Effector memory CD8-positive, alpha-beta T cell (primary cell): ENCODE data around the gene RPL19.
A peak's percentile ranks its signal among the peaks of the same experiment; 100 is the strongest.

ENCODE experiments used
- ATAC-seq: fragments of 150-1000 bp; cut with Tn5 transposase; replicated peaks from 2 replicates; pipeline ENCODE4 v1.10.0; 2021; ENCODE audit warnings: mild to moderate bottlenecking, moderate library complexity
- DNase-seq, 3 experiments: peaks; one replicate each; pipeline ENCODE4 v3.0.0; 2021
- H3K27ac Mint-ChIP-seq, 2 donors: one replicate each; pipeline ENCODE4 v1.8.0; 2022; ENCODE audit warnings: mild to moderate bottlenecking in 2 of 2, mixed read lengths in 2 of 2, moderate library complexity in 2 of 2
- H3K27me3 Mint-ChIP-seq, 2 donors: one replicate each; pipeline ENCODE4 v1.8.0; 2022; ENCODE audit warnings: mixed read lengths in 2 of 2
- H3K36me3 Mint-ChIP-seq: one replicate; pipeline ENCODE4 v1.8.0; 2022; ENCODE audit warnings: mild to moderate bottlenecking, moderate library complexity, mixed read lengths; ENCODE audit not compliant: insufficient read depth
- H3K4me1 Mint-ChIP-seq, 2 donors: one replicate each; pipeline ENCODE4 v1.8.0; 2022; ENCODE audit warnings: low read depth in 2 of 2, mixed read lengths in 2 of 2
- H3K4me3 Mint-ChIP-seq, 2 donors: one replicate each; pipeline ENCODE4 v1.8.0; 2022; ENCODE audit warnings: mild to moderate bottlenecking in 2 of 2, mixed read lengths in 2 of 2, moderate library complexity in 2 of 2
- H3K9me3 Mint-ChIP-seq, 2 donors: one replicate each; pipeline ENCODE4 v1.8.0; 2022; ENCODE audit warnings: mixed read lengths in 2 of 2
- total RNA-seq, 9 experiments: gene quantifications; one replicate each; lab custom pipeline; 2026; lab: John Stamatoyannopoulos, UW

Gene RPL19
- 1,062 to 1,919 (median 1,618) reads per million in 9 experiments for total RNA-seq

GRCh38 chr17:39200070-39200879 lies at the start of gene RPL19:
TSS of gene RPL19 (plus strand) at chr17:39200283. CDS start at chr17:39200345, 62 bp downstream.
- ATAC-seq (peak; percentile 77), DNase-seq (peak; percentile 81 to 82 (median 82))
- Mint-ChIP-seq H3K27ac (peak within 1 kb of the TSS; percentile 99 to 100), H3K36me3 (peaks cover 65% of the 10 kb centered on the region), H3K4me3 (peak within 1 kb of the TSS; percentile 93 to 98), H3K4me1 (peaks cover 43 to 45% of the 10 kb centered on the region in 2 donors), H3K27me3 (no peaks in the 10 kb centered on the region), H3K9me3 (no peaks in the 10 kb centered on the region)

GRCh38 chr17:39150795-39151149 lies 49.3 kb upstream of the RPL19 start:
- H3K27me3 Mint-ChIP-seq: peaks cover 0 to 36% of the 10 kb centered on the region in 2 donors
- ATAC-seq (no peak), DNase-seq (no peak)

GRCh38 chr17:39151150-39151942 lies 48.7 kb upstream of the RPL19 start, which contains the start of gene PLXDC1:
TSS of gene PLXDC1 (minus strand) at chr17:39151637. CDS start at chr17:39151437, 200 bp downstream.
- Mint-ChIP-seq H3K27ac (peak within 1 kb of the TSS; percentile 100), H3K36me3 (peaks cover 46% of the 10 kb centered on the region), H3K27me3 (peaks cover 0 to 36% of the 10 kb centered on the region in 2 donors), H3K4me1 (peaks cover 39 to 41% of the 10 kb centered on the region in 2 donors), H3K9me3 (peaks cover 0 to 1% of the 10 kb centered on the region in 2 donors), H3K4me3 (peak within 1 kb of the TSS; percentile 99 to 100)
- ATAC-seq (no peak), DNase-seq (no peak)

More at GRCh38 chr17:39150795-39151149, 49.3 kb upstream of the RPL19 start:
- Mint-ChIP-seq H3K4me3 (peak overlapping the region; percentile 59 to 73), H3K36me3 (peaks cover 40% of the 10 kb centered on the region), H3K9me3 (peaks cover 0 to 1% of the 10 kb centered on the region in 2 donors), H3K4me1 (peaks cover 39 to 41% of the 10 kb centered on the region in 2 donors), H3K27ac (no peak overlapping the region)

- DNase-seq (peak in 2 of 3 experiments; percentile 8 to 32), ATAC-seq (no peak)
- H3K27me3 Mint-ChIP-seq: peaks cover 0 to 36% of the 10 kb centered on the region in 2 donors
- peaks cover 39 to 41% of the 10 kb centered on the region in 2 donors for H3K4me1 Mint-ChIP-seq
- H3K9me3 Mint-ChIP-seq: peaks cover 0 to 1% of the 10 kb centered on the region in 2 donors
- peak overlapping the region; percentile 100 for H3K27ac Mint-ChIP-seq
- H3K4me3 Mint-ChIP-seq: peak overlapping the region; percentile 99 to 100
- H3K36me3 Mint-ChIP-seq: peaks cover 49% of the 10 kb centered on the region
These were observed 47.9 kb upstream of the RPL19 start for GRCh38 chr17:39151943-39152818.

- DNase-seq (peak; percentile 90 to 95 (median 92)), ATAC-seq (peak; percentile 63)
- Mint-ChIP-seq H3K4me1 (peaks cover 39 to 41% of the 10 kb centered on the region in 2 donors), H3K4me3 (peak overlapping the region; percentile 99 to 100), H3K9me3 (peaks cover 0 to 1% of the 10 kb centered on the region in 2 donors), H3K27ac (peak overlapping the region; percentile 100), H3K36me3 (peaks cover 49% of the 10 kb centered on the region), H3K27me3 (peaks cover 0 to 36% of the 10 kb centered on the region in 2 donors)
These were observed 46.5 kb upstream of the RPL19 start for GRCh38 chr17:39153599-39154051.

- Mint-ChIP-seq H3K27me3 (peaks cover 0 to 17% of the 10 kb centered on the region in 2 donors), H3K4me3 (no peak overlapping the region), H3K36me3 (peaks cover 49% of the 10 kb centered on the region), H3K27ac (no peak overlapping the region), H3K4me1 (peaks cover 25 to 27% of the 10 kb centered on the region in 2 donors), H3K9me3 (peaks cover 0 to 1% of the 10 kb centered on the region in 2 donors)
- DNase-seq (no peak), ATAC-seq (no peak)
These were observed 44.4 kb upstream of the RPL19 start for GRCh38 chr17:39155654-39156053.

GRCh38 chr17:39156491-39156890 lies 43.6 kb upstream of the RPL19 start:
- no peak for ATAC-seq
- peaks cover 0 to 1% of the 10 kb centered on the region in 2 donors for H3K9me3 Mint-ChIP-seq
- H3K4me1 Mint-ChIP-seq: peaks cover 25 to 27% of the 10 kb centered on the region in 2 donors
- H3K27me3 Mint-ChIP-seq: peaks cover 0 to 15% of the 10 kb centered on the region in 2 donors
- H3K36me3 Mint-ChIP-seq: peaks cover 49% of the 10 kb centered on the region
- no peak for DNase-seq
- no peak overlapping the region for H3K27ac Mint-ChIP-seq
- H3K4me3 Mint-ChIP-seq: no peak overlapping the region

- peaks cover 0 to under 1% of the 10 kb centered on the region in 2 donors for H3K9me3 Mint-ChIP-seq
- H3K27me3 Mint-ChIP-seq: peaks cover 0 to 12% of the 10 kb centered on the region in 2 donors
- no peak overlapping the region for H3K27ac Mint-ChIP-seq
- H3K4me1 Mint-ChIP-seq: peaks cover 9 to 10% of the 10 kb centered on the region in 2 donors
- peaks cover 32% of the 10 kb centered on the region for H3K36me3 Mint-ChIP-seq
- no peak for ATAC-seq
- DNase-seq: no peak
- H3K4me3 Mint-ChIP-seq: no peak overlapping the region
These were observed 41.5 kb upstream of the RPL19 start for GRCh38 chr17:39158623-39159022.

- no peak for ATAC-seq
- Mint-ChIP-seq H3K36me3 (peaks cover 5% of the 10 kb centered on the region), H3K4me1 (peaks cover 15 to 21% of the 10 kb centered on the region in 2 donors), H3K4me3 (no peak overlapping the region), H3K27me3 (no peaks in the 10 kb centered on the region), H3K9me3 (no peaks in the 10 kb centered on the region), H3K27ac (no peak overlapping the region)
- DNase-seq: no peak
These were observed 38.1 kb upstream of the RPL19 start for GRCh38 chr17:39161962-39162361.

- Mint-ChIP-seq H3K27ac (peak overlapping the region; percentile 15 to 62), H3K4me3 (peak overlapping the region; percentile 85 to 86), H3K36me3 (peaks cover 5% of the 10 kb centered on the region), H3K4me1 (peaks cover 23 to 27% of the 10 kb centered on the region in 2 donors), H3K27me3 (no peaks in the 10 kb centered on the region), H3K9me3 (no peaks in the 10 kb centered on the region)
- ATAC-seq: peak; percentile 86
- peak; percentile 66 to 73 (median 68) for DNase-seq
These were observed 35.4 kb upstream of the RPL19 start for GRCh38 chr17:39164675-39165143.

GRCh38 chr17:39165178-39165840 lies 34.8 kb upstream of the RPL19 start:
- peaks cover 23 to 27% of the 10 kb centered on the region in 2 donors for H3K4me1 Mint-ChIP-seq
- peak overlapping the region; percentile 15 to 62 for H3K27ac Mint-ChIP-seq
- no peaks in the 10 kb centered on the region for H3K27me3 Mint-ChIP-seq
- DNase-seq (no peak), ATAC-seq (peak; percentile 11)
- H3K36me3 Mint-ChIP-seq: peaks cover 5% of the 10 kb centered on the region
- no peaks in the 10 kb centered on the region for H3K9me3 Mint-ChIP-seq
- H3K4me3 Mint-ChIP-seq: peak overlapping the region; percentile 85 to 86

GRCh38 chr17:39165841-39166349 lies 34.2 kb upstream of the RPL19 start, which contains the start of gene ARL5C:
TSS of gene ARL5C (minus strand) at chr17:39166161. CDS start at chr17:39165760, 401 bp downstream.
- peaks cover 5% of the 10 kb centered on the region for H3K36me3 Mint-ChIP-seq
- H3K27me3 Mint-ChIP-seq: no peaks in the 10 kb centered on the region
- ATAC-seq: no peak
- H3K9me3 Mint-ChIP-seq: no peaks in the 10 kb centered on the region
- H3K27ac Mint-ChIP-seq: peak within 1 kb of the TSS; percentile 15 to 62
- peak within 1 kb of the TSS; percentile 85 to 86 for H3K4me3 Mint-ChIP-seq
- no peak for DNase-seq
- H3K4me1 Mint-ChIP-seq: peaks cover 23 to 27% of the 10 kb centered on the region in 2 donors
